HepG2 (cell line): ENCODE results near the gene RFXAP. TPM values are rescaled to one million over a fixed set of nuclear protein-coding genes. Genes with fewer than 3 reads are reported as not detected.

Experiments
- GABPA ChIP-seq, 2 experiments: IDR thresholded peaks; 2 replicates each; pipeline ENCODE4 v1.6.1; 2011 to 2016; ENCODE audit warnings: low read depth in 2 of 2, low read length in 1 of 2, missing biosample characterization in 1 of 2, missing genetic modification characterization in 1 of 2
- GLI4 ChIP-seq: sonication (generic); formaldehyde crosslinking; IDR thresholded peaks from 2 replicates; pipeline ENCODE4 v1.5.1; 2020; ENCODE audit warnings: missing genetic modification reagents, mild to moderate bottlenecking, moderate library complexity, borderline replicate concordance
- HDAC1 ChIP-seq: sonication (generic); formaldehyde crosslinking; IDR thresholded peaks from 2 replicates; pipeline ENCODE4 v1.5.1; 2020; ENCODE audit warnings: mild to moderate bottlenecking, missing genetic modification reagents
- SP2 ChIP-seq: sonication (generic); formaldehyde crosslinking; IDR thresholded peaks from 2 replicates; pipeline ENCODE4 v1.5.1; 2020; ENCODE audit warnings: mild to moderate bottlenecking, missing genetic modification reagents
- SUZ12 ChIP-seq: fragments of 150-350 bp; IDR thresholded peaks from 2 replicates; pipeline ENCODE4 v1.6.1; 2014; ENCODE audit warnings: low read depth, low read length
- ZNF263 ChIP-seq: sonication (generic); formaldehyde crosslinking; IDR thresholded peaks from 2 replicates; pipeline ENCODE4 v1.4.0; 2020; ENCODE audit warnings: missing genetic modification reagents
- ZNF496 ChIP-seq: sonication (generic); formaldehyde crosslinking; IDR thresholded peaks from 2 replicates; pipeline ENCODE4 v1.8.1; 2023; ENCODE audit warnings: mild to moderate bottlenecking, moderate library complexity, missing genetic modification reagents; ENCODE audit not compliant: insufficient replicate concordance
- ZNF879 ChIP-seq: sonication (generic); formaldehyde crosslinking; IDR thresholded peaks from 2 replicates; pipeline ENCODE4 v1.8.1; 2023; ENCODE audit warnings: missing genetic modification reagents
- polyA plus RNA-seq, 8 experiments: library from polyadenylated mRNA; depleted of rRNA in 3 of 8; stranded (reverse) in 7 of 8; unstranded in 1 of 8; fragments of >200 nt; fragmentation: Illumina TruSeq in 4 of 8; extraction: Trizol in 4 of 8; gene quantifications; 2 replicates each; pipeline versions ENCODE4 v1.2.1 to v1.2.3, GENCODE V29; 2011 to 2016; ENCODE audit warnings: low read depth in 4 of 8, missing spikeins in 1 of 8, mixed read lengths in 1 of 8; ENCODE audit not compliant: insufficient read depth in 1 of 8
- total RNA-seq, 5 experiments: library from RNA; depleted of rRNA; stranded (reverse); fragments of >200 nt; fragmentation: Illumina TruSeq; extraction: Trizol; gene quantifications; 2 replicates each; pipeline ENCODE4 v1.2.3, GENCODE V29; 2016; ENCODE audit warnings: low read depth in 1 of 5
- TF ChIP-seq, protein P1 (sequence below): sonication (generic); formaldehyde crosslinking; IDR thresholded peaks from 2 replicates; pipeline ENCODE4 v1.4.0; 2020; ENCODE audit warnings: missing genetic modification reagents, borderline replicate concordance
- TF ChIP-seq, protein P2 (sequence below): sonication (generic); formaldehyde crosslinking; IDR thresholded peaks from 2 replicates; pipeline ENCODE4 v1.5.0; 2020; ENCODE audit warnings: mild to moderate bottlenecking, missing genetic modification reagents
- TF ChIP-seq, protein P3 (sequence below): sonication (generic); formaldehyde crosslinking; IDR thresholded peaks from 2 replicates; pipeline ENCODE4 v1.8.1; 2023; ENCODE audit warnings: mild to moderate bottlenecking, missing genetic modification reagents, borderline replicate concordance
- TF ChIP-seq, protein P4 (sequence below): sonication (generic); formaldehyde crosslinking; IDR thresholded peaks from 2 replicates; pipeline ENCODE4 v1.8.1; 2023; ENCODE audit warnings: mild to moderate bottlenecking, missing genetic modification reagents
- TF ChIP-seq, protein P5 (sequence below): sonication (generic); formaldehyde crosslinking; IDR thresholded peaks from 2 replicates; pipeline ENCODE4 v1.4.0; 2020; ENCODE audit warnings: mild to moderate bottlenecking, low read depth, missing genetic modification reagents

Gene RFXAP
- total and polyA plus RNA-seq, 2 of the 13 experiments (the other 11 are each of a cell fraction or from before 2014, with no cell fraction given) = 1.8 to 7.9 TPM

GRCh38 chr13:36818804-36819738 lies at the start of gene RFXAP (continued):
- TF ChIP-seq, protein P1, sequence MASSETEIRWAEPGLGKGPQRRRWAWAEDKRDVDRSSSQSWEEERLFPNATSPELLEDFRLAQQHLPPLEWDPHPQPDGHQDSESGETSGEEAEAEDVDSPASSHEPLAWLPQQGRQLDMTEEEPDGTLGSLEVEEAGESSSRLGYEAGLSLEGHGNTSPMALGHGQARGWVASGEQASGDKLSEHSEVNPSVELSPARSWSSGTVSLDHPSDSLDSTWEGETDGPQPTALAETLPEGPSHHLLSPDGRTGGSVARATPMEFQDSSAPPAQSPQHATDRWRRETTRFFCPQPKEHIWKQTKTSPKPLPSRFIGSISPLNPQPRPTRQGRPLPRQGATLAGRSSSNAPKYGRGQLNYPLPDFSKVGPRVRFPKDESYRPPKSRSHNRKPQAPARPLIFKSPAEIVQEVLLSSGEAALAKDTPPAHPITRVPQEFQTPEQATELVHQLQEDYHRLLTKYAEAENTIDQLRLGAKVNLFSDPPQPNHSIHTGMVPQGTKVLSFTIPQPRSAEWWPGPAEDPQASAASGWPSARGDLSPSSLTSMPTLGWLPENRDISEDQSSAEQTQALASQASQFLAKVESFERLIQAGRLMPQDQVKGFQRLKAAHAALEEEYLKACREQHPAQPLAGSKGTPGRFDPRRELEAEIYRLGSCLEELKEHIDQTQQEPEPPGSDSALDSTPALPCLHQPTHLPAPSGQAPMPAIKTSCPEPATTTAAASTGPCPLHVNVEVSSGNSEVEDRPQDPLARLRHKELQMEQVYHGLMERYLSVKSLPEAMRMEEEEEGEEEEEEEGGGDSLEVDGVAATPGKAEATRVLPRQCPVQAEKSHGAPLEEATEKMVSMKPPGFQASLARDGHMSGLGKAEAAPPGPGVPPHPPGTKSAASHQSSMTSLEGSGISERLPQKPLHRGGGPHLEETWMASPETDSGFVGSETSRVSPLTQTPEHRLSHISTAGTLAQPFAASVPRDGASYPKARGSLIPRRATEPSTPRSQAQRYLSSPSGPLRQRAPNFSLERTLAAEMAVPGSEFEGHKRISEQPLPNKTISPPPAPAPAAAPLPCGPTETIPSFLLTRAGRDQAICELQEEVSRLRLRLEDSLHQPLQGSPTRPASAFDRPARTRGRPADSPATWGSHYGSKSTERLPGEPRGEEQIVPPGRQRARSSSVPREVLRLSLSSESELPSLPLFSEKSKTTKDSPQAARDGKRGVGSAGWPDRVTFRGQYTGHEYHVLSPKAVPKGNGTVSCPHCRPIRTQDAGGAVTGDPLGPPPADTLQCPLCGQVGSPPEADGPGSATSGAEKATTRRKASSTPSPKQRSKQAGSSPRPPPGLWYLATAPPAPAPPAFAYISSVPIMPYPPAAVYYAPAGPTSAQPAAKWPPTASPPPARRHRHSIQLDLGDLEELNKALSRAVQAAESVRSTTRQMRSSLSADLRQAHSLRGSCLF = no peak
- TF ChIP-seq, protein P2, sequence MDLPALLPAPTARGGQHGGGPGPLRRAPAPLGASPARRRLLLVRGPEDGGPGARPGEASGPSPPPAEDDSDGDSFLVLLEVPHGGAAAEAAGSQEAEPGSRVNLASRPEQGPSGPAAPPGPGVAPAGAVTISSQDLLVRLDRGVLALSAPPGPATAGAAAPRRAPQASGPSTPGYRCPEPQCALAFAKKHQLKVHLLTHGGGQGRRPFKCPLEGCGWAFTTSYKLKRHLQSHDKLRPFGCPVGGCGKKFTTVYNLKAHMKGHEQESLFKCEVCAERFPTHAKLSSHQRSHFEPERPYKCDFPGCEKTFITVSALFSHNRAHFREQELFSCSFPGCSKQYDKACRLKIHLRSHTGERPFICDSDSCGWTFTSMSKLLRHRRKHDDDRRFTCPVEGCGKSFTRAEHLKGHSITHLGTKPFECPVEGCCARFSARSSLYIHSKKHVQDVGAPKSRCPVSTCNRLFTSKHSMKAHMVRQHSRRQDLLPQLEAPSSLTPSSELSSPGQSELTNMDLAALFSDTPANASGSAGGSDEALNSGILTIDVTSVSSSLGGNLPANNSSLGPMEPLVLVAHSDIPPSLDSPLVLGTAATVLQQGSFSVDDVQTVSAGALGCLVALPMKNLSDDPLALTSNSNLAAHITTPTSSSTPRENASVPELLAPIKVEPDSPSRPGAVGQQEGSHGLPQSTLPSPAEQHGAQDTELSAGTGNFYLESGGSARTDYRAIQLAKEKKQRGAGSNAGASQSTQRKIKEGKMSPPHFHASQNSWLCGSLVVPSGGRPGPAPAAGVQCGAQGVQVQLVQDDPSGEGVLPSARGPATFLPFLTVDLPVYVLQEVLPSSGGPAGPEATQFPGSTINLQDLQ (CRISPR knock-in tag) = no peak
- TF ChIP-seq GLI4 (CRISPR knock-in tag) (no peak), GABPA (IDR thresholded peaks at IDR 0.05; ENCODE audit: low read depth, low read length) (no peak), GABPA (CRISPR knock-in tag; IDR thresholded peaks at IDR 0.05; ENCODE audit: low read depth) (no peak), SUZ12 (no peak), SP2 (no peak), ZNF879 (CRISPR knock-in tag) (no peak), ZNF263 (CRISPR knock-in tag) (no peak; the same call in 1 of the 2 replicates), ZNF496 (CRISPR knock-in tag) (no peak), HDAC1 (CRISPR knock-in tag) (peak; percentile 47)
- TF ChIP-seq, protein P3, sequence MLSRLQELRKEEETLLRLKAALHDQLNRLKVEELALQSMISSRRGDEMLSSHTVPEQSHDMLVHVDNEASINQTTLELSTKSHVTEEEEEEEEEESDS = no peak
- TF ChIP-seq, protein P4, sequence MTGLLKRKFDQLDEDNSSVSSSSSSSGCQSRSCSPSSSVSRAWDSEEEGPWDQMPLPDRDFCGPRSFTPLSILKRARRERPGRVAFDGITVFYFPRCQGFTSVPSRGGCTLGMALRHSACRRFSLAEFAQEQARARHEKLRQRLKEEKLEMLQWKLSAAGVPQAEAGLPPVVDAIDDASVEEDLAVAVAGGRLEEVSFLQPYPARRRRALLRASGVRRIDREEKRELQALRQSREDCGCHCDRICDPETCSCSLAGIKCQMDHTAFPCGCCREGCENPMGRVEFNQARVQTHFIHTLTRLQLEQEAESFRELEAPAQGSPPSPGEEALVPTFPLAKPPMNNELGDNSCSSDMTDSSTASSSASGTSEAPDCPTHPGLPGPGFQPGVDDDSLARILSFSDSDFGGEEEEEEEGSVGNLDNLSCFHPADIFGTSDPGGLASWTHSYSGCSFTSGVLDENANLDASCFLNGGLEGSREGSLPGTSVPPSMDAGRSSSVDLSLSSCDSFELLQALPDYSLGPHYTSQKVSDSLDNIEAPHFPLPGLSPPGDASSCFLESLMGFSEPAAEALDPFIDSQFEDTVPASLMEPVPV (CRISPR knock-in tag) = no peak
- TF ChIP-seq, protein P5, sequence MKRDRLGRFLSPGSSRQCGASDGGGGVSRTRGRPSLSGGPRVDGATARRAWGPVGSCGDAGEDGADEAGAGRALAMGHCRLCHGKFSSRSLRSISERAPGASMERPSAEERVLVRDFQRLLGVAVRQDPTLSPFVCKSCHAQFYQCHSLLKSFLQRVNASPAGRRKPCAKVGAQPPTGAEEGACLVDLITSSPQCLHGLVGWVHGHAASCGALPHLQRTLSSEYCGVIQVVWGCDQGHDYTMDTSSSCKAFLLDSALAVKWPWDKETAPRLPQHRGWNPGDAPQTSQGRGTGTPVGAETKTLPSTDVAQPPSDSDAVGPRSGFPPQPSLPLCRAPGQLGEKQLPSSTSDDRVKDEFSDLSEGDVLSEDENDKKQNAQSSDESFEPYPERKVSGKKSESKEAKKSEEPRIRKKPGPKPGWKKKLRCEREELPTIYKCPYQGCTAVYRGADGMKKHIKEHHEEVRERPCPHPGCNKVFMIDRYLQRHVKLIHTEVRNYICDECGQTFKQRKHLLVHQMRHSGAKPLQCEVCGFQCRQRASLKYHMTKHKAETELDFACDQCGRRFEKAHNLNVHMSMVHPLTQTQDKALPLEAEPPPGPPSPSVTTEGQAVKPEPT = no peak
